Measurements from ENCODE around the gene CAMK2D.

- no peak for TF ChIP-seq EZH2 (optimal IDR thresholded peaks at IDR 0.05; ENCODE audit: low read depth, low read length)
- TF ChIP-seq CTCF (IDR thresholded peaks at IDR 0.05; ENCODE audit: low read length) = no peak
Measured at GRCh38 chr4:113476800-113477199, 284.7 kb downstream of the CAMK2D start.
